ENCODE results near the gene PRICKLE3.
"Not testable (repeated sequence)": the region's sequence is repeated elsewhere in the genome, so short reads cannot be mapped to it uniquely, and the experiment has no call there.

PRICKLE3 gene

DNA sequence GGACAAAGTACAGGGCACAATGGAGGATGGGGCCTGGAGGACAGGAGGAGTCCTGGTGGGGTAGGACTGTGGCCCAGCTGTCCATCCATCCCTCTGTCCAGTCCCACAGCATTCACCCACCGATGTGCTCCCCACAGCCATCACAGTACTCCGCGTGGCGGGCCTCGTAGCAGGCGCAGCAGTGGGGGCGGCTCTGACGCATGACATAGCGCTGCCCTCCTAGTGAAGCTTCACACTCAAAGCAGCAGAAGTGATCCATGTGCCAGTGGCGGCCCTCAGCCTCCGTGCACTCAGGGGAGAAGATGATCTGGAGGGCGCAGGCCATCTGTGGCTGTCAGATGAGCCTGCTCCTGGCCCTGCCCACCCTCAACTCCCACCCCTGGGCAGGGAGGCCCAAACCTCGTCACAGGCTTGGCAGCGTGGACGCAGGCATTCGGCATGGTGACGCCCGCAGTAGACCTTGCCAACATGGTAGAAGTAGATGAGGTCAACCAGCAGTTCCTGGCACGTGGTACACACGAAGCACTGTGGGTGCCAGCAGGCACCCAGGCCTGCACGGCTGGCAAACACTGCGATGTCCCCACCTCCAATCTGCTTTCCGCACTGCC is 8.2 kb downstream of the PRICKLE3 start:
- no peak for DNase-seq

- DNase-seq = no peak
Observed at GRCh38 chrX:49177338-49177833, 8.8 kb downstream of the PRICKLE3 start.

DNA sequence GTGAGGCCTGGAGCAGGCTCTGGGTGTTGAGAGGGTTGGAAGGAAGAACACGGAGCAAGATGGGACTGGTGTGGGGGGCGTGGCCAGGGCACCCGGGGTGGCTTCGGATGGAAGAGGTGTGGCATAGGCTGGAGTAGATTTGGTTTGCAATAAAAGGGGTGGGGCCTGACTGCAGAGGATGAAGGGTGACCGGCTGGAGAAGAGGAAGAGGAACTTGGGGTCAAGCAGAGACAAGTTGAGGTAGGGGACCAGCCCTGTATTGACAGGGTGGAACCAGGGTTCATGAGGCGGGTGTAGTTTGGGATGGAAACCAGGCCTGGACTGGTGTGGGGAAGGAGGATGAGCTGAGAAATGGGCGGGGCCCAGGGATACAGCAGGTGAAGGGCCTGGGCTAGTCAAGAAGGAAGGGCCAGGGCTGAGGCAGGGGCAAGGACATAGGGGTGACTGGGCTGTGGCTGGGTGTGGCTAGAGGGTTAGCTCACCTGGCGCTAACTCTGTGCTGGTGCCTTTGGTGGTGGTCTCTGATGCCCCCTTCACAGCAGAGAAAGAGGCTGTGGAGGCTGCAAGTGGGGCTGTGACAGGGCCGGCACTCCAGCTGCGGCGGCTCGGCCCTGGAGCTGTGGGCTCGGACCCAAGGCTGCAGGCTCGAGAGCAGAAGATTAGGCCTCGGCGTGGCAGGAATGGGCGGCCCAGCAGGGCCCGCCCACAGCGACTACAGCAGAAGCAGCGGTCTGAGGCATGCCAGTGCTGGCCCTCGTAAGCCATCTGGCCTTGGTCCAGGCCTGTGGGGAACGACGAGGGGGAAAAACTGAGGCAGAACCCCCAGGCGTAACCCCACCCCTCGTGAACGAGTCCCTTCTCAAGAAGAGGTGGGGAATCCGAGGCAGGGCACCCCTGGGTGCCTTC is 9.5 kb downstream of the PRICKLE3 start:
- no peak for DNase-seq

GRCh38 chrX:49175435-49176274 is 10.5 kb downstream of the PRICKLE3 start:
- DNase-seq = no peak

- DNase-seq = no peak
Observed at GRCh38 chrX:49174723-49175122, 11.4 kb downstream of the PRICKLE3 start.

- not testable (repeated sequence) for DNase-seq
Observed at GRCh38 chrX:49173544-49173943, 12.6 kb downstream of the PRICKLE3 start.

- DNase-seq = peak; percentile 51
Observed at GRCh38 chrX:49172280-49172780, 13.8 kb downstream of the PRICKLE3 start.

GRCh38 chrX:49171752-49172279 is 14.4 kb downstream of the PRICKLE3 start, which contains the start of gene PLP2:
Gene PLP2 (plus strand): TSS chrX:49171898. CDS start chrX:49172001, 103 bp downstream.
- DNase-seq = peak; percentile 31

- no peak for DNase-seq
Observed at GRCh38 chrX:49167740-49168108, 18.4 kb downstream of the PRICKLE3 start.

- peak; percentile 26 for DNase-seq
Observed at GRCh38 chrX:49166914-49167739, 19.0 kb downstream of the PRICKLE3 start.

DNA sequence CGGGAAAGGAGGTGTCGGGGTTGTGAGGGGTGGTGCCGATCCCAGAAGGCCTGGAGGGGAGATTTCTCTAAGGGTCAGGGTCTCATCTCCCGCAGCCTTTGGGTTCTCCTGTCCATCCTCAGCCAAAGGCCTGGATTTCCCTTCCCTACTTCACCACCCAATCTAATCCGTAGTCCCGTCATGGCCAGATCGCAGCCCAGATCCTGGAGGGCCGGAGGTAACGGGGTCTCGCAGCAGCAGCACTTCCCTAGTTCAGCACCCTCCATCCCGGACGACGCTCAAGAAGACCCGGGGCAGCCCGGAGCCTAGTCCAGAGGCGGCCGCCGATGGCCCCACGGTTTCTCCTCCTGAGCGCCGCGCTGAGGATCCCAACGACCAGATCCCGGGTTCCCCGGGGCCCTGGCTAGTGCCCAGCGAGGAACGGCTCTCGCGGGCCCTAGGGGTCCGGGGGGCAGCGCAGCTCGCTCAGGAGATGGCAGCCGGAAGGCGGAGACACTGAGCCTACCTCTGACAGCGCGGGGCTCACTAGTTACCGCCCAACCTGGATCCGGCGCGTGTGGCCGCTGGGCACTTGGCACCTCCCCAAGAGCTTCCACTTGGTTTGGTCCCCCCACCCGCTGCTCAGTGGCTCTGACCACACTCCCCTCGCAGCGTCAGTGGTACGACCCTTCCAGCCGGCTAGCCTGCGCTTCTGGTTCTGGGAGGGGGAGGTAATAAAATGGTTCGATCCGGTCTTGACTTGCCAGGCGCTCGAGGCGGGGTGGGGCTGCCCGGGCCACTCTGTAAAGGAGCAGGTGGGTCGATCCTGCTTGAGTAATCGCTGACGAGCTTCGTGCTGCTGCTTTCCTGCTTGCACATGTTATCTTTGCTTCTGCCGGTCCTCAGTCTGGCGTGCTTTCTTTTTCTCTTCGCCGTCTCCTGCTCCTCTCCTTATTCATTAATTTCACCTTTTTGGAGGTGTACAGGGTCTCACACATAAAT is 20.0 kb downstream of the PRICKLE3 start:
- DNase-seq = peak; percentile 90

- no peak for DNase-seq
Observed at GRCh38 chrX:49164589-49165360, 21.4 kb downstream of the PRICKLE3 start.

- peak; percentile 69 for DNase-seq
Observed at GRCh38 chrX:49163555-49164419, 22.4 kb downstream of the PRICKLE3 start.

GRCh38 chrX:49162620-49163019 is 23.6 kb downstream of the PRICKLE3 start, which contains the start of gene MAGIX:
Gene MAGIX (plus strand): TSS chrX:49162758. CDS start chrX:49162890, 132 bp downstream.
- DNase-seq = no peak

- DNase-seq = no peak
Observed at GRCh38 chrX:49161632-49162031, 24.5 kb downstream of the PRICKLE3 start.

DNA sequence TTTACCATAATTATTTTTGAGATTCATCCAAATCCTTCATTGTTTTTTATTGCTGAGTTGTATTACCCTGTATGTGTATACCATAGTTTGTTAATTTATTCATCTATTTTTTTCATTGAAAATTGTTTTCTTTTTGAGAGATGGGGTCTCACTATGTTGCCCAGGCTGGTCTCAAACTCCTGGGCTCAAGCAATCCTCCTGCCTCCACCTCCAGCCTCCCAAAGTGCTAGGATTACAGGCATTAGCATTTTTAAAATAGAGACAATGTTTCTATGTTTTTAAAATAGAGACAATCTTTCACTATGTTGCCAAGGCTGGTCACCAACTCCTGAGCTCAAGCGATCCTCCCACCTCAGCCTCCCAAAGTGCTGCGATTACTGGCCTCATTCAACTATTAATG is 25.3 kb downstream of the PRICKLE3 start:
- DNase-seq = no peak

- no peak for DNase-seq
Observed at GRCh38 chrX:49157194-49157593, 29.0 kb downstream of the PRICKLE3 start.

Measured in NCI-H774 (cell line).